ENCODE data around the gene LMTK2.

The LMTK2 gene

GRCh38 chr7:98178762-98179490 lies 72.3 kb downstream of the LMTK2 start:
- no peak for DNase-seq (ENCODE audit: low read depth)
- no peak for TF ChIP-seq CTCF (IDR thresholded peaks at IDR 0.05; ENCODE audit: control insufficient read depth, extremely low read depth, insufficient read depth)
- H3K4me3 ChIP-seq (ENCODE audit: low read depth, low read length): no peak overlapping the region

- no peak for DNase-seq (ENCODE audit: low read depth)
- TF ChIP-seq CTCF (IDR thresholded peaks at IDR 0.05; ENCODE audit: control insufficient read depth, extremely low read depth, insufficient read depth): no peak
Measured at GRCh38 chr7:98180751-98181150, 74.1 kb downstream of the LMTK2 start.

GRCh38 chr7:98185101-98185500 lies 78.4 kb downstream of the LMTK2 start:
- no peak for TF ChIP-seq CTCF (IDR thresholded peaks at IDR 0.05; ENCODE audit: control insufficient read depth, extremely low read depth, insufficient read depth)

More at GRCh38 chr7:98180751-98181150, 74.1 kb downstream of the LMTK2 start:
- H3K4me3 ChIP-seq (ENCODE audit: low read depth, low read length): no peak overlapping the region

GRCh38 chr7:98186452-98187137 lies 79.9 kb downstream of the LMTK2 start:
- no peak for DNase-seq (ENCODE audit: low read depth)
- H3K4me3 ChIP-seq (ENCODE audit: low read depth, low read length): no peak overlapping the region
- TF ChIP-seq CTCF (IDR thresholded peaks at IDR 0.05; ENCODE audit: control insufficient read depth, extremely low read depth, insufficient read depth): no peak

More at GRCh38 chr7:98185101-98185500, 78.4 kb downstream of the LMTK2 start:
- DNase-seq (ENCODE audit: low read depth): no peak
- H3K4me3 ChIP-seq (ENCODE audit: low read depth, low read length): no peak overlapping the region

GRCh38 chr7:98187138-98187502 lies 80.5 kb downstream of the LMTK2 start:
- no peak for DNase-seq (ENCODE audit: low read depth)
- H3K4me3 ChIP-seq (ENCODE audit: low read depth, low read length): no peak overlapping the region
- no peak for TF ChIP-seq CTCF (IDR thresholded peaks at IDR 0.05; ENCODE audit: control insufficient read depth, extremely low read depth, insufficient read depth)

GRCh38 chr7:98189559-98189958 lies 82.9 kb downstream of the LMTK2 start:
- no peak for DNase-seq (ENCODE audit: low read depth)
- no peak for TF ChIP-seq CTCF (IDR thresholded peaks at IDR 0.05; ENCODE audit: control insufficient read depth, extremely low read depth, insufficient read depth)
- no peak overlapping the region for H3K4me3 ChIP-seq (ENCODE audit: low read depth, low read length)
